Measurements from ENCODE around the gene KNG1.

DNA sequence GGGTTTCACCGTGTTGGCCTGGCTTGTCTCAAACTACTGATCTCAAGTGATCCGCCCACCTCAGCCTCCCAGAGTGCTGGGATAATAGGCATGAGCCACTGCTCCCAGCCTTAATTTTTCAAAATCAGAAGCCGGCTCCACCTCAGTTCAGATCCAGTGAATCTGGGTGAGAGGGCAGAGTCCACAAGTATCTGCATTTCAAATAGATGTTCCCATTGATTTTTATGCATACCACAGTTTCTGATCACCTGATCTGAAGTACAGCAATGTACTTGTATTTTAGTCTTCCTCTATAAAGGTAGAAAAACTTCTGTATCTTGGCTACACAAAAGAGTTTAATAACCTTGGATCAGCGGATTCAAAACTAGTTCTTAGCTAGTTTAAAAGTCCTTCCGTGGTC, 62.0 kb downstream of the KNG1 start:
- TF ChIP-seq EZH2 (IDR thresholded peaks at IDR 0.05; ENCODE audit: borderline replicate concordance, low read depth, low read length, poor library complexity, severe bottlenecking): no peak
- TF ChIP-seq, protein P1, sequence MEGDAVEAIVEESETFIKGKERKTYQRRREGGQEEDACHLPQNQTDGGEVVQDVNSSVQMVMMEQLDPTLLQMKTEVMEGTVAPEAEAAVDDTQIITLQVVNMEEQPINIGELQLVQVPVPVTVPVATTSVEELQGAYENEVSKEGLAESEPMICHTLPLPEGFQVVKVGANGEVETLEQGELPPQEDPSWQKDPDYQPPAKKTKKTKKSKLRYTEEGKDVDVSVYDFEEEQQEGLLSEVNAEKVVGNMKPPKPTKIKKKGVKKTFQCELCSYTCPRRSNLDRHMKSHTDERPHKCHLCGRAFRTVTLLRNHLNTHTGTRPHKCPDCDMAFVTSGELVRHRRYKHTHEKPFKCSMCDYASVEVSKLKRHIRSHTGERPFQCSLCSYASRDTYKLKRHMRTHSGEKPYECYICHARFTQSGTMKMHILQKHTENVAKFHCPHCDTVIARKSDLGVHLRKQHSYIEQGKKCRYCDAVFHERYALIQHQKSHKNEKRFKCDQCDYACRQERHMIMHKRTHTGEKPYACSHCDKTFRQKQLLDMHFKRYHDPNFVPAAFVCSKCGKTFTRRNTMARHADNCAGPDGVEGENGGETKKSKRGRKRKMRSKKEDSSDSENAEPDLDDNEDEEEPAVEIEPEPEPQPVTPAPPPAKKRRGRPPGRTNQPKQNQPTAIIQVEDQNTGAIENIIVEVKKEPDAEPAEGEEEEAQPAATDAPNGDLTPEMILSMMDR (conservative IDR thresholded peaks at IDR 0.05; ENCODE audit: low read depth, low read length): no peak

Measured in A673 (cell line).